ENCODE measurements around the gene GGACT.

The GGACT gene

GRCh38 chr13:100510208-100510957, 78.2 kb downstream of the GGACT start:
- DNase-seq, result no peak

DNA sequence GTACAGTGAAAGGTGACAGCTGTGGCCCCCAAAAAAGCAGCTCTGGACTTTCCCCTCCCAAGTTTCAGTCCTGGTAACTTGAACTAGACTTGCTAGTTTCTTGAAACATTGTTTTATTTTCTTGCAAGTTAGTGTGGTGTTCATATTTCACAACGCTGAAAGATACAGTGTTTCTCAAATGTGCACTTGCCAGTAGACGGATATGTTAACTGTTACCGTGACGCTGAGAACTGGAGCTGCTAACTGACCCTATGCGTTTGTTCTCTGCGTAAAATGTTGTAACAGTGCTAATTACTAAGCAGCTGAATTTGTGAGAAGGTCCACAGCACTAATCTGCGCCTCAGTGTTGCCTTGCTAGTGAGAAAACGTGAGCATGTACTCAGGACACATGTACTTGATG, 79.6 kb downstream of the GGACT start:
- no peak for DNase-seq

GRCh38 chr13:100508455-100508854, 80.1 kb downstream of the GGACT start:
- DNase-seq, result no peak

- no peak for DNase-seq
Observed at GRCh38 chr13:100506600-100507422, 81.8 kb downstream of the GGACT start.

DNA sequence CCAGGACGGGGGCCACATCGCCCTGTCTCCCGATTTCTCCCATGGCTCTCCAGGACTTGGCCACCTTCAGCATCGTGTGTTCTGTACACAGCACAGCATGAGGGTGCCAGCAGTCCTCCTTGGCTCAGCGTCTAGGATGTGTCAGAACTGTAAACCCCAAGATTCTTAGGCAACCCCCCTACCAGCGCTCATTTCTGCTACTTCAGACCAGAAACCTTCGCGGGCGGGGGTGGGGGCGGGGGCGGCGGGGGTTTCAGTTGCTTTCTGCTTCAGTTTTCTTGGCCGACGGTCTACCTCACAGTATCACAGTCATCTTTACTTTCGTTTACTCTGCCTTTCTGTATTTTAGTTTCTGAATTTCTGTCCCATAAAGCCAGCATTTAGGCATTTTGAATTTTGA, 82.4 kb downstream of the GGACT start:
- peak; percentile 58 for DNase-seq

GRCh38 chr13:100503622-100504021, 85.0 kb downstream of the GGACT start:
- DNase-seq, result no peak

DNA sequence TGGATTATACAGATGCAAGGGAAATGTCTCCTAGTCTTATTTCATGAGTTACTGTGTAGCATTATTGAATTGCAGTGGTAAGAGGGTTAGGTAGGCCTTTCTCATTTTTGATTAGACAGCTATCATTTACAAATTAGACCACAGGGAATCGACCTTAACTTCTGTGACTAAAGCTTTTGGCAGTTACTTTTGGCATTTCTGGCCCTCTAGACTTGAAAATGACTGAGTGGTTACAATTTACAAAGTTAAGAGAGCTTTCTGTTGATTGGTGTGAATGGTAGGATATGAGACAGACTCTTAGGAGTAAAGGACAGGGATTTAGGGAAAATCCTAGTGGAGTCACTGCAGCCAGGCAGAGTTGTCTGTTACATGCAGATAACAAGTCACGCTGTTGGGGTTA, 86.1 kb downstream of the GGACT start:
- no peak for DNase-seq

GRCh38 chr13:100497389-100497788, 91.2 kb downstream of the GGACT start:
- DNase-seq, result no peak

DNA sequence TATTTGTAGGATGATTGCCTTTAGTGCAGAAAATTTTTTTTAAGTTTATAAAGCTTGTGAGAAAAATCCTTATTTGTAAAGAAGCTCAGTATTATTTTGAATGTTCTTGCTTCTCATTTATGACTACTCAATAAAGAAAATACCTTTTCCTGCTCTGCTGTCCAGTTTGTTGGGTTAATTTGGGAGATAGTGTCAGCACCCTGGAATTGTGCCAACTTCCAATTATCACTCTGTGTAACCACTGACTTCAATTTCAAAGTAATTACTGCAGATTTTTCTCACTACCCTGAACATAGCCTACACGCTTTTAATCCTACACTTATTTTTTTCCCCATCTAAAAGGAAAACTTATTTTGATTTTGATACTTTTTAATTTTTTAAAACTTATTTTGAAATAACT, 93.1 kb downstream of the GGACT start:
- no peak for DNase-seq

- DNase-seq, result no peak
Observed at GRCh38 chr13:100493418-100493817, 95.2 kb downstream of the GGACT start.

GRCh38 chr13:100491164-100491842, 97.3 kb downstream of the GGACT start:
- no peak for DNase-seq

GRCh38 chr13:100490692-100491091, 97.9 kb downstream of the GGACT start:
- DNase-seq, result no peak

DNA sequence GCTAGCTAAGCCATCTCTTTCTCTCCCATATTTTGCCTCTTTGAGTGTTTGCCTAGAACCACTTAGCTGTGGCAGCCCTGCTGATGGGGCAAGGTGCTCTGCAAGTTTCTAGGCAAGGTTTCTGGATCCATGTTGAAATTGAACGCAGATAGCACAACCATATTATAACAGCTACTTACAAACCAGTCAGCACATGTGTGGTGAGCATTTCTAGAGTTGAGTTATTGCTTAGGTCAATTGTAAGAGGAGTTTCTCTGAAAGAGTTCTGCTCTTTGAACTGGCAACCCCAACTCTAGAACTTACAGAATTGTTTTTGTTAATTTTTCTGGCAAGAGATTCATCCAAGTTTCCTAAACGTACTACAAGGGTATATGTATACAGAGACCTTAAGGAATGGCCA, 103.3 kb downstream of the GGACT start:
- DNase-seq, result no peak

GRCh38 chr13:100484702-100485101, 103.9 kb downstream of the GGACT start:
- no peak for DNase-seq

GRCh38 chr13:100483841-100484381, 104.7 kb downstream of the GGACT start:
- DNase-seq, result no peak

- no peak for DNase-seq
Observed at GRCh38 chr13:100483139-100483538, 105.5 kb downstream of the GGACT start.

GRCh38 chr13:100480676-100481075, 107.9 kb downstream of the GGACT start:
- DNase-seq, result no peak

Measured in stimulated activated CD4-positive, alpha-beta T cell treated with anti-CD3 and anti-CD28 coated beads, Interleukin-1b, Interleukin-23, amount 100 ng/mL, for 48 hours (primary cell).